Inferior parietal cortex (tissue), 1 donor: Measurements from ENCODE around the gene TMEM171.

ENCODE experiments used
- DNase-seq: peaks from one replicate; pipeline ENCODE4 v3.0.0-alpha.2; 2016; ENCODE audit errors: extremely low spot score

TMEM171 gene

GRCh38 chr5:73120222-73121118, at the start of gene TMEM171:
Gene TMEM171, plus strand, starts transcription at chr5:73120575. Its CDS starts 2,799 bp downstream, at chr5:73123374.
- no peak for DNase-seq

- no peak for DNase-seq
These were observed 39.3 kb upstream of the TMEM171 start for GRCh38 chr5:73081093-73081492.

GRCh38 chr5:73088026-73088425, 32.3 kb upstream of the TMEM171 start:
- DNase-seq: no peak

DNA sequence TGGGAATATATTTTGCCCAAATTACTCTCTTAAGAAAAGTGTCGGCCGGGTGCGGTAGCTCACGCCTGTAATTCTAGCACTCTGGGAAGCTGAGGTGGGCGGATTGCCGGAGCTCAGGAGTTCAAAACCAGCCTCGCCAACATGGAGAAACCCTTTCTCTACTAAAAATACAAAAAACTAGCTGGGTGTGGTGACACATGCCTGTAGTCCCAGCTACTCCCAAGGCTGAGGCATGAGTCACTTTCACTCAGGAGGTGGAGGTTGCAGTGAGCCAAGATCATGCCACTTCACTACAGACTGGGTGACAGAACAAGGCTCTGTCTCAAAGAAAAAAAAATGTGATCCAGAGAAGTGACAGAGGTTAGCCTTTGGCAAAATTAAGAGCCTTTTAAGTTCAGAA, 26.4 kb upstream of the TMEM171 start:
- DNase-seq: no peak

- no peak for DNase-seq
These were observed 26.0 kb upstream of the TMEM171 start for GRCh38 chr5:73094415-73094814.

DNA sequence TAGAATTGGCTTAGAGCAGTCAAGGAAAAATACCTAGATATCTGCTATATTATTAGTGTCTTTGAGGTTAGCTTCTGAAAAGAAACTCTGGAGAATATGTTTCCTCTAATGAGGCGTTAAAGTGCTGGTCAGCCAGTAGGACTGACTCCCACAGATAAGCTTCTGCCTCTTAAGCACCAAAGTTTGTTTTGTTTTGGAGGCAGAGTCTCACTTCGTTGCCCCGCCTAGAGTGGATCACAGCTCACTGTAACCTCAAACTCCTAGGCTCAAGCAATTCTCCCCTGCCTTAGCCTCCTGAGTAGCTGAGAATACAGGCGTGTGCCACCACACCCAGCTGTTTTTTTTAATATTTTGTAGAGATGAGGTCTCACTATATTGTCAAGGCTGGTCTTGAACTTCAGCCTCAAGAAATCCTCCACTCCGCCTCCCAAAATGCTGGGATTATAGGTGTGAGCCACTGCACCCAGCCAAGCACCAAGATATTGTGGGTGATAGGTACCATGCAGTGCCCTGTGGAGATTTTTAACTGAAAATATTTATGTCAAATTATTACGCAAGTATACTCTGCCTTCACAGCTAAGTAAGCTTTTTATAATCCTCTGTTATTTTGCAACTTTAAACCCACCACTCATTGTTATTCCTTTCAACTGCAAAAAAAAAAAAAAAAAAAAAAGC, 24.7 kb upstream of the TMEM171 start:
- no peak for DNase-seq

DNA sequence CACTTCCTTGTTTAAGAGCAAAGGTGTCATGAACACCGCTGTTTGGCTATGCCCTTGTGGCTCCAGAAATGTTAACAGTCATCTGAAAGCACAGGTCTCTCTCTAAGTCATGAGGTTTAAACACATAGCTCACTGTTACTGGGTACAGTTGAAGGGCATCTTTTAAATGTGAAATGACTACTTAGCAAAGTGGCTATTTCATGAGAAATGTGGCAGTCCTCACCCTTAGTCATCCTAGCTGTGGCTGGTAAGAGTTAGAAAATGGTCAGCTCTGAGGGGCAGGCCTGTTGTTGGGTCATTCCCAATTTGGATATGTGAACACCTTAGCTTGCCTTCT, 24.2 kb upstream of the TMEM171 start:
- DNase-seq: no peak

DNA sequence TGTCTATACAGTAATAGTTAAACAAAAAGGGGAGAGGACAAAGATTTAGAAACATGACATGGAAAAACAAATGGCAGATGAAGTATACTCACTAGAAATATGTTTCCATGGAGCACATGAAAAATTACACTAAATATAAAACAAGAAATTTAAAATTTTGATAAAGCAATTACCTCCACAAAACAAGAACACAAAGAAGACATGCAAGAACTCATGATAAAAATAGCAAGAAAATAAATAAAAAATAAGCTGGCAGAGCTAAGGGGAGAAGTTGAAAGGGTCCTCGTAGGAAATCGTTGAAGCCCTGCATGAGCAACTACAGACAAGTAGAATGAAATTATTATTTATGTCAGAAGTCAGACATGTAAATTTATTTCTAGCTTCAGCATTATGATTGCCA, 22.6 kb upstream of the TMEM171 start:
- no peak for DNase-seq

DNA sequence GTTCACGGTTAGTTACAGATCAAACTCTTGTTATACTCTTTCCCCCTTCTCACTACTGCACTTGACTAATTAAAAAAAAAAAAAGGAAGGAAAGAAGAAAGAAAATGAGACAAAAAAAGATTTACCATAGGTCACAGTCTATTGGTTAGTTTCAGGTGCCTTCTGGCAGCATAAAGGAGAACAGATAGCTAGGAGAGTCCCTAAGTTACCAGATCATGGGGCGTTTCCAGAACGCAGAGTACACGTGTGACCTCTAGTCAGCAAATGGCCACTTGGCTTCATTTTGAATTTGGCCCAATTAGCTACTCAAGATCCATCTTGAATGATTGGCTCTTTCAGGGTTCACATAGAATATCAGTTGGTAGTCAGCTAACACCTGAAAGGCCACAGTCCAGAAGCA, 20.3 kb upstream of the TMEM171 start:
- DNase-seq: no peak

- no peak for DNase-seq
These were observed 16.5 kb upstream of the TMEM171 start for GRCh38 chr5:73103870-73104299.

- DNase-seq: no peak
These were observed 16.0 kb upstream of the TMEM171 start for GRCh38 chr5:73104326-73104725.

DNA sequence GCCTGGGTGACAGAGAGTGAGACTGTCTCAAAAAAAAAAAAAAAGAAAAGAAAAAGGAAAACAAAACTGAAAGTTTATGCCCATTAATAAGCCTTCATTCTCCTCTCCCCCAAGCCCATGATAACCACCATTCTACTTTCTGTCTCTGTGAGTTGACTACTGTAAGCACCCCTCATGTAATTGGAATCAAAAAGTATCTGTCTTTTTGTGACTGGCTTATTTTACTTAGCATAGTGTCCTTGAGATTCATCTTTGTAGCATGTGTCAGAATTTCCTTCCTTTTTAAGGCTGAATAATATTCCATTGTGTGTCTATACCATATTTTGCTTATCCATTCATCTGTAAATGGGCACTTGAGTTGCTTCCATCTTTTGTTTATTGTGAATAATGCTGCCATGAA, 14.0 kb upstream of the TMEM171 start:
- no peak for DNase-seq

DNA sequence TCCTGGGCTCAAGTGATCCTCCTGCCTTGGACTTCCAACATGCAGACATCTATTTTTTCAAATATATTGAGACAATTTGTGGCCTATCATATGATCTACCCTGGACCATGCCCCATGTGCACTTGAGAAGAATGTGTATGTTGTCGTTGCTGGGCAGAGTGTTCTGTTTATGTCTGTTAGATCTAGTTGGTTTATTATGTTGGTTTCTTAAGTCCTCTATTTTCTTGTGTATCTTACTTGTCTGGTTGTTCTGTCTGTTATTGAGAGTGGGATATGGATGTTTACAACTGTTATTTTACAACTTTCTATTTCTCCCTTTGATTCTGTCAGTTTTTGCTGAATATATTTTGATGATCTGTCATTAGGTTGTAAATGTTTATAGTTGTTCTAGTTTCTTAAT, 10.2 kb upstream of the TMEM171 start:
- no peak for DNase-seq

DNA sequence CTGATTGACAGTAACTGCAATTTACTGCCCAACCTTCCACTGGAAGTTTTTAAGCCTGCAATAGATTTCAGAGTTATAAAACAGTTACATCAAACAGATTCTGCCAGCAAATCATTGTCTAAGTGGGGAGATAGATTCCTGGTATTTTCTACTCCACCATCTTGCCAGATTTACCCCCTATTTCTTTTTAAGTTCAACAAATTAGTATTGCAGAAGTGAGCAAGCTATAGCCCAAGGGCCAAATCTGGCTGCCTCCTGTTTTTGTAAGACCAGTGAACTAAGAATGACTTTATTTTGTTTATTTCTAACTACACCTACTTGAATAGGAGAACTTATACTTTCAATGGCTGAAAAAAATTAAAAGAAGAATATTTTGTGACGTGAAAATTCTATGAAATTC, 8.8 kb upstream of the TMEM171 start:
- no peak for DNase-seq

DNA sequence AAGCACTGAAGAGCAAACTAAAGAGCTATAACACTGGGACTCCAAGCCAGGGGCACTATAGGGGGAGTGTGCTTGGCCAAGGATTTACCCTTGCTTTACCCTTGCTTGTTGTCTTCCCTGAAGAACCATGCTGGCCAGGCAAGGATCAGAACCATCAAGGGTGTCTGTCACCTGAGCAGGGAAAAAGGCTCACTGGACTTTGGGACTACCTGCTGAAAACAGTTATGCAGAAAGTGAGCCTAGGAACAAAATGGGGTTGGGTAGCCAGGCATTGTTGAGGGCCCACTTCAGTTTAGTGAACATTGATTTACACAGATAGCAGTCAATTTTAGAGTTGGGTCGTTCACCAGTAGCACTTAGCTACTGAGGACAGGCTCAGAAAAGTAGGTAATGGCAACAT, 8.0 kb upstream of the TMEM171 start:
- DNase-seq: no peak

- no peak for DNase-seq
These were observed 6.2 kb upstream of the TMEM171 start for GRCh38 chr5:73114044-73114688.

DNA sequence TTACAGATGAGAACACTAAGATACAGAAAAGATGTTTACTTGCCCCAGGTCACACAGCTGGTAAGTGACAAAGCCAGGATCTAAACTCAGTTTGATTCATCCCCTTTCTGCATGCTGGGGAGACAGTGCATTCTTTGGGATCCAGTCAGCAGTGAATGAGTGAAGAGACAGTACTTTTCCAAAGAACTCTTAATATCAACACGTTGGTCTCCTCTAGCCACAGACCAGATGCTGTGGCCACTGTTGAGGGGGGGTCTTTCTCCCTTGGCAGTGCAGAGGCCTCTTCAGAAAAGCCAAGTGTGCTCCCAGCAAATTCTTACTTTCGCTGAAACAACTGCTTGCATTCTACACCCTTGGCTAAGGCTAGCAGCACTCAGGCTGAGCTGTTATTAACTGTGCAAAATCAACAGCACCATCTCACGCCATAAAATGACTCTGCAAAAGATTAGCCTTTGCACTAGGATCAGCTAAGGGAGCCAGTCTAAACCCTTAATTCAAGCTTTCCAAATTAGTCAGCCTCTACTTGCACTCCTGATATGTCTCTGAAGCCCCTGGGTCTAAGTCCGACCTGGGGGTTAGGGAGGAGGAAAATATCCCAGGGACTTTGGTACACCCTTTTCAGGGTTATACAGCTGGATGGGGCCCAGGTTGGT, 4.8 kb upstream of the TMEM171 start:
- DNase-seq: no peak

GRCh38 chr5:73116506-73116905, 3.9 kb upstream of the TMEM171 start:
- DNase-seq: no peak

- no peak for DNase-seq
These were observed 3.2 kb upstream of the TMEM171 start for GRCh38 chr5:73117088-73117740.

- peak; percentile 60 for DNase-seq
These were observed 1.9 kb upstream of the TMEM171 start for GRCh38 chr5:73118391-73118973.

DNA sequence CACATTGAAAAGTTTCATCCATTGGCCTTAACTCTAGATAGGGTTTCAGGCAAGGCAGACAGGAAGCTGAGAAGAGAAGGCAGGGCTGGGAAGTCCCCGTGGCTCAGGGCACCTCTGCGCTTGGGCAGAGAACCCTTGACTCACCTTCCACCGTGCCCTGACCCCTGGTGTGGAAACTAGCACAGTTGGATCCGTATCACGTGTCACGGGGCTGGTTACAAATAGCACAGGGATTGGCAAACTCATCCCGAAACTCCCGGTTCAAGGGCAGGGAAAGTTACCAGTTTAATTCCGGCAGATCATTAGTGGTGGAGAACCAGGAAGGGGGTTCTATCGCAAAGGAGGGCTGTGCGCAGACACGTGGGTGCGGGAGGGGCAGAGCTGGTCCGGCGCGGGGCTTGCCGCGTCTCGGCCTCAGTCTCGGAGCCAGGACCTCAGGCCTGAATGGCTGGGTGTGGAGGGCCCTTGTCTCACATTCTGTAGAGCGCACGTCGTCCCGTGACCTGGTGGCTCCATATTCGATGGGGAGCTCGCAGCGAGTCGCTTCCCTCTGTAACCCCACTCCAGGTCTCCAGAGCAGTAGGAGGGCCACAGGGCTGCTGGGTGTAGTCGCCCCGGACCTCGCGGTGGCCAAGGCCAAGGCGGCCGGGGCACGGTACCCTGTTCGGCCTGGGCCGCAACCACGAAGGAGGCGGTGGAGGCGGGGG, 771 bp upstream of the TMEM171 start:
- DNase-seq: no peak
